PC-9 (cell line): ENCODE measurements around the gene GRB2. TPM values are rescaled to one million over a fixed set of nuclear protein-coding genes. Genes with fewer than 3 reads are reported as not detected.

Source experiments
- BruUV-seq: library from RNA; stranded (reverse); fragments of 400-500 nt; replicated peaks from 2 replicates; lab custom pipeline; 2021; lab: Mats Ljungman, UMichigan
- CTCF ChIA-PET: fragments of 300-600 bp; sonication (Branson Sonifier 250); formaldehyde crosslinking; loops from one replicate; lab custom pipeline; 2022; ENCODE audit warnings: antibody characterized with exemption; lab: Charles Lee
- POLR2A ChIA-PET: fragments of 300-600 bp; sonication (Branson Sonifier 250); formaldehyde crosslinking; loops from one replicate; lab custom pipeline; 2022; ENCODE audit warnings: antibody characterized with exemption; ENCODE audit not compliant: unreplicated experiment; lab: Charles Lee
- DNase-seq, 2 experiments: peaks; one replicate each; pipeline versions ENCODE4 v3.0.0 to v3.0.0-alpha.2; 2015 to 2022; ENCODE audit warnings: mixed read lengths in 1 of 2
- H2AFZ ChIP-seq: fragments of 200-600 bp; sonication (generic); 2 replicates; pipeline ENCODE4 v1.8.1; 2017; ENCODE audit warnings: antibody characterized with exemption
- H3F3A ChIP-seq: fragments of 200-600 bp; sonication (generic); 2 replicates; pipeline ENCODE4 v1.8.1; 2017; ENCODE audit warnings: antibody characterized with exemption, mild to moderate bottlenecking, low read depth; ENCODE audit not compliant: insufficient read depth
- H3K27ac ChIP-seq: fragments of 200-600 bp; sonication (generic); 2 replicates; pipeline ENCODE4 v1.6.1; 2016; ENCODE audit warnings: mixed run types
- H3K27me3 ChIP-seq: fragments of 200-600 bp; sonication (generic); 2 replicates; pipeline ENCODE4 v1.6.1; 2016; ENCODE audit warnings: low read depth, mixed run types; ENCODE audit not compliant: insufficient read depth
- H3K36me3 ChIP-seq: fragments of 200-600 bp; sonication (generic); 2 replicates; pipeline ENCODE4 v1.6.1; 2016; ENCODE audit warnings: low read depth, mixed run types
- H3K4me1 ChIP-seq: fragments of 200-600 bp; sonication (generic); replicated peaks from 2 replicates; pipeline ENCODE4 v1.6.1; 2016; ENCODE audit warnings: mixed run types; ENCODE audit not compliant: insufficient read depth
- H3K4me2 ChIP-seq: fragments of 200-600 bp; sonication (generic); 2 replicates; pipeline ENCODE4 v1.6.1; 2017; ENCODE audit warnings: mixed run types
- H3K4me3 ChIP-seq: fragments of 200-600 bp; sonication (generic); 2 replicates; pipeline ENCODE4 v1.6.1; 2016; ENCODE audit warnings: mixed run types
- H3K79me2 ChIP-seq: fragments of 200-600 bp; sonication (generic); 2 replicates; pipeline ENCODE4 v1.6.1; 2017; ENCODE audit warnings: low read depth, mixed run types
- H3K9me2 ChIP-seq: fragments of 200-600 bp; sonication (generic); 2 replicates; pipeline ENCODE4 v1.8.1; 2017; ENCODE audit warnings: mild to moderate bottlenecking; ENCODE audit not compliant: insufficient read depth
- H3K9me3 ChIP-seq: fragments of 200-600 bp; sonication (generic); 2 replicates; pipeline ENCODE4 v1.8.1; 2016; ENCODE audit warnings: low read depth; ENCODE audit not compliant: insufficient read depth
- H4K20me1 ChIP-seq: fragments of 200-600 bp; sonication (generic); 2 replicates; pipeline ENCODE4 v1.8.1; 2017; ENCODE audit not compliant: insufficient read depth
- CTCF ChIP-seq: fragments of 200-600 bp; sonication (generic); conservative IDR thresholded peaks from 2 replicates; pipeline ENCODE4 v1.6.1; 2017; ENCODE audit warnings: mixed run types, antibody characterized with exemption, mild to moderate bottlenecking, moderate library complexity
- EZH2 ChIP-seq: fragments of 200-600 bp; sonication (generic); IDR thresholded peaks from 2 replicates; pipeline ENCODE4 v1.8.0; 2017; ENCODE audit warnings: antibody characterized with exemption, low read depth
- intact Hi-C: fragments of 100-400 bp; cut with micrococcal nuclease; formaldehyde crosslinking; loops from one replicate; pipeline ENCODE4 v1.10.0; 2022; ENCODE audit not compliant: unreplicated experiment
- total RNA-seq: library from RNA; stranded (reverse); gene quantifications from 2 replicates; pipeline ENCODE4 v1.2.3, GENCODE V29; 2021

The GRB2 gene
- total RNA-seq, 1 experiment from 2014 or later, result 75.3 TPM

DNA sequence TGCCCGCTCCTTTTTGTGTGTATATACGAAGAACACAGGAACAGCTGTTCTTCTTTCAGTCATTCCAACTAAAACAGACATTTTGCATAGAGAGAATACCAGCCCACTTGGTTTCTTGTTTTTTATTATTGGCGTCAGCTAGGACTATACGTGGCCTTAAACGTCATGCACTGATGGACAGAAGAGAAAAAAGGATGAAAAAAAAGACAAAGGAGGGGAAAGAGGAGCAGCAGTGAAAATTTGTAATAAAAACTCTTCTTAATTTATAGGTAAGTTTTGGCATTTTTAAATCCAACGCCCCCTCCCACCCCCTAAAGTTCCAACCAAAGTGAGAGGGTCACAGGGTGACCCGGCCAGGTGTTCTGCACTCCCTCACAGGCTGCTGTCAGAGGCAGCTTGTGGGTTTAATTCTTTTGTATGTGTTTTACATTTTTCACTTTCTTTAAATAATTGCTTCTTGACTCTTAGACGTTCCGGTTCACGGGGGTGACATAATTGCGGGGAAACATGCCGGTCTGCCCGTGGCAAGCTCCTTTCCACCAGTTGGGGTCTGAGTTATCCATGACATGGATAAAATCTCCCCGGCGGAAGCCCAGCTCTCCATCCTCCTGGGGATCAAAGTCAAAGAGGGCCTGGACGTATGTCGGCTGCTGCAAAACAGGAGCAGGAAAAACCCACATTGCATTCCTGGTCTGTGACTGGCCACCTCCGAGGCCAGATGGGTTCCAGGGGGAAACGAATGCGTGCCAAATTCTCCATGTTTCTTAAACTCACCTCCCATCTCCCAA is 85.4 kb downstream of the GRB2 start:
- POLR2A ChIA-PET, result no interaction called here
- BruUV-seq, result no TSS peak

DNA sequence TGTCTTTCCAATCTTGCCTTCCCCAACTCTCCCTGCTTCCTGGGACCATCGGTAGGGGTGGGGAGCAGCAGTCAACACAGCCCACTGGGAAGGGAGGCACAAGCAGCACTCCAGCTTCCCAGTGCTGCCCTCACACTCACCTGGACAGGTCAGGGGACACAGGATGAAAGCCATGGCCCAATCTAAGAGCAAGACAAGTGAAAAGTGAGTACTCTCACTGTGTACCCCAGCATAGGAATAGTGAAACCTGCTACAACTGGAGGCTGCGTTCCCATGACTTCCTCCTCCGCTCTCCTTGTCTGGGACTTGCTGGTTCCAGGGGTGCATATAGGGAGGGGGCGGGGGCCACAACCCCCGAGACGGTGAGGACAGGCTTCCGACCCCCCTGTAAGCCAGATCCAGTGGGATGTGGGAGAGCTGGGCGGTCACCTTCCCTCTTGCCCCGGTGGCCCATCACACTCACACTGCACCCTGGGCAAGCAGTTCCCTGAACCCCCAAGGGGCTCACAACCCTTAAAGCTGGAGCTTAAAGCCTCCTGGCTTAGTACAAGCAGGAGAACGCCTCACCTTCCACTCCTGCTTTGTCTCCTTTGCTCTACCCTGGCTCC is 86.8 kb downstream of the GRB2 start:
- Histone ChIP-seq H3K4me2 (no peak overlapping the region), H3F3A (peaks cover 23% of the 10 kb centered on the region), H3K27ac (no peak overlapping the region), H3K4me3 (no peak overlapping the region), H3K4me1 (no peaks in the 10 kb centered on the region), H3K27me3 (no peaks in the 10 kb centered on the region), H2AFZ (no peak overlapping the region), H3K9me2 (no peaks in the 10 kb centered on the region), H3K79me2 (no peaks in the 10 kb centered on the region; the same call in 1 of the 2 replicates), H3K9me3 (no peaks in the 10 kb centered on the region), H3K36me3 (no peaks in the 10 kb centered on the region), H4K20me1 (peaks cover 14% of the 10 kb centered on the region)
- intact Hi-C loops, result no loop called here
- no TSS peak for BruUV-seq
- DNase-seq, result no peak
- TF ChIP-seq EZH2, result no peak
- CTCF ChIA-PET, result interaction anchor here (0.6 kb wide), 1 partner anchor 314 kb away, joined by 3 read pairs; the partner anchor contains the start of gene SMIM5
- POLR2A ChIA-PET, result no interaction called here

More for the DNA sequence above, 85.4 kb downstream of the GRB2 start:
- Histone ChIP-seq H3K9me2 (no peaks in the 10 kb centered on the region), H4K20me1 (peaks cover 14% of the 10 kb centered on the region), H3F3A (peaks cover 33% of the 10 kb centered on the region), H3K4me1 (no peaks in the 10 kb centered on the region), H3K36me3 (no peaks in the 10 kb centered on the region), H2AFZ (no peak overlapping the region), H3K79me2 (no peaks in the 10 kb centered on the region; the same call in 1 of the 2 replicates), H3K4me3 (no peak overlapping the region), H3K9me3 (no peaks in the 10 kb centered on the region), H3K27me3 (no peaks in the 10 kb centered on the region), H3K4me2 (no peak overlapping the region), H3K27ac (no peak overlapping the region)
- intact Hi-C loops, result loop anchor here (5.0 kb wide), 1 partner anchor 197 kb away; the partner anchor contains the start of genes CASKIN2 and TSEN54
- TF ChIP-seq EZH2, result no peak
- TF ChIP-seq CTCF, result no peak
- no peak for DNase-seq
- CTCF ChIA-PET, result no interaction called here

GRCh38 chr17:75318211-75318610 is 87.3 kb downstream of the GRB2 start:
- Histone ChIP-seq H3K36me3 (no peaks in the 10 kb centered on the region), H4K20me1 (peaks cover 14% of the 10 kb centered on the region), H3K27me3 (no peaks in the 10 kb centered on the region), H3K4me1 (no peaks in the 10 kb centered on the region), H3K4me3 (no peak overlapping the region), H3K27ac (no peak overlapping the region), H3K9me2 (no peaks in the 10 kb centered on the region), H3K4me2 (no peak overlapping the region), H3F3A (peaks cover 18% of the 10 kb centered on the region; the same call in 1 of the 2 replicates), H2AFZ (no peak overlapping the region), H3K79me2 (no peaks in the 10 kb centered on the region; the same call in 1 of the 2 replicates), H3K9me3 (no peaks in the 10 kb centered on the region)
- no TSS peak for BruUV-seq
- DNase-seq, result no peak
- no peak for TF ChIP-seq EZH2
- TF ChIP-seq CTCF, result no peak
- CTCF ChIA-PET, result no interaction called here
- POLR2A ChIA-PET, result no interaction called here
- intact Hi-C loops, result no loop called here
